Measurements from ENCODE around the gene PLEKHA6.
A peak's percentile ranks its signal among the peaks of the same experiment; 100 is the strongest.

Gene PLEKHA6

DNA sequence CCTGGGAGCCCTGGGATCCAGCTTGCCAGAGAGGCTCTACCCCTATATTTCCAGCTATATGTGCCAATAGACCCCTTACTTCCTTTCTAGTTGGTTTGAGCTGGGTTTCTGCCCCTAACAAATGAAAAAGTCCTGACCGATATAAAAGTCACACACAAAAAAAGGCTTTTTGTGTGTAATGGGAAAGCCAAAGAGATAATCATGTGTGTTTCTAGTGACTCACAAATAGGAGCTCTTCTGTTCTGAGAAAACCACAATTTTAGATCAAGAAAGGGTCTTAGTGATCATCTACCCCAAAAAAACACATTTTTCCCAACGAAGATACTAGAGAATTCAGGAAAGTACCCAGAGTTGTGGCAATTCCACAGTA lies 23.0 kb upstream of the PLEKHA6 start:
- DNase-seq, result no peak

DNA sequence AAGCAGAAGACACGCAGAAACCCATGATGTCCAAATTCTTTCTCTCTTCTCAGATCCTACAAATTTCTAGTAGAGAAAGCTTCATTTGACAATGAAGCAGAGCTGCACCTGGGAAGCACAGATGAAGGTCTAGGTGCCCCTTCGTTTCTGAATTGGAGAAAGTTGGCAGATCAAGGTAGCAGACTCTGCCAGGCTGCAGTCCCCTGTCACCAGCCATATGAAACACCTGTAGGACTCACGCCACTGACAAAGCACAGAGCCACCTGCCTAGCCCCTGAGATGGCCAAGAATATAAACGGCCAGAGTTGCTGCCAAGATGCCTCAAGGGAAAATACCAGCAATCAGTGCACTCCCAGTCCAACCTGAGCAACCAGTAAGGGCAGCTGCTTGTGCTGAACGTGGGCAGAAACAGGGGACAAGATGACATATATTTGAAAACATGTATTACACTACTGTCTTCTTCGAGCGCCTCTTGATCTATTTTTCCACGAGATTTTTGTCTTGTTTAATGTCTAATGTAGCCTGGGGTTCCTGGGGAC lies 20.6 kb upstream of the PLEKHA6 start:
- no peak for DNase-seq

DNA sequence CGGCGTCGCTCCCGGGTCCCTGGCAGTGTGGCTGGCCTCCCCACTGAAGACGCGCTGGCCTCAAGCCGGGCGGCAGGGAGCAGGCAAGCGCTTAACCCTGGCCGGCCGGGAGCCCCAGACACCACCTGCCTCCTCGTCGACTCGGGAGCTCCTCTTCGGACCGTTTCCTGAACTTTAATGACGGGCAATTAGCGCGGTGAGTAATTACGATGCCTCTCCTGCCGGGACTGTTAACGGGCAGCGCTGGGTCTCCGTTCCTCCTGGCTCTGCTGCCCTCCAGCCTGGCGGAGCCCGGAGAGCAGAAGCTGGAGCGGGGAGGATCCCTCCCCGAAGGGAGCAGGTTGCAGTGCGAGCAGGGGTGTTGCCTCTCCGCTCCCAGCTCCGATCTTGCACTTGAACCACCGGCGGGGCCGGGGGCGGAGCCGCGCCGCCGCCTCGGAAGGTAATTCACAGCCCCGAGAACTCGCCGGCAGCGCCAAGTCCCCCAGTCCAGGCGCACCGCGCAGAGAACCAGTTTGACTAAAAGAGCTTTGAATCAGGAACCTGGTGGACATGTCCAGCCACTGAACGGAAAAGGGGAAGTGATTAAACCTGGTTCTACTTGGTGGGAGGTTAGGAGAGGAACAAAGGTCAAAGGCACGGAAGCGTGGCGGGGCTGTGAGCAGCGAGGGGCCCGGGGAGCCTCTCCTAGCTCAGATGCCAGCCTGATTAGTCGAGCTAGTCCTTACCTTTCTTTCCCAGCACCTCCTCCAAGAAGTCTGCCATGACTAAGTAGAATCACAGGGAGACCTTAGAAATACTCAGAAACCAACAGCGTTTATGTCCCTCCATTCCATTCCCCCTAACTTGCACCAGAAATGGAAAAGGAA lies 18.3 kb upstream of the PLEKHA6 start:
- peak; percentile 58 for DNase-seq

DNA sequence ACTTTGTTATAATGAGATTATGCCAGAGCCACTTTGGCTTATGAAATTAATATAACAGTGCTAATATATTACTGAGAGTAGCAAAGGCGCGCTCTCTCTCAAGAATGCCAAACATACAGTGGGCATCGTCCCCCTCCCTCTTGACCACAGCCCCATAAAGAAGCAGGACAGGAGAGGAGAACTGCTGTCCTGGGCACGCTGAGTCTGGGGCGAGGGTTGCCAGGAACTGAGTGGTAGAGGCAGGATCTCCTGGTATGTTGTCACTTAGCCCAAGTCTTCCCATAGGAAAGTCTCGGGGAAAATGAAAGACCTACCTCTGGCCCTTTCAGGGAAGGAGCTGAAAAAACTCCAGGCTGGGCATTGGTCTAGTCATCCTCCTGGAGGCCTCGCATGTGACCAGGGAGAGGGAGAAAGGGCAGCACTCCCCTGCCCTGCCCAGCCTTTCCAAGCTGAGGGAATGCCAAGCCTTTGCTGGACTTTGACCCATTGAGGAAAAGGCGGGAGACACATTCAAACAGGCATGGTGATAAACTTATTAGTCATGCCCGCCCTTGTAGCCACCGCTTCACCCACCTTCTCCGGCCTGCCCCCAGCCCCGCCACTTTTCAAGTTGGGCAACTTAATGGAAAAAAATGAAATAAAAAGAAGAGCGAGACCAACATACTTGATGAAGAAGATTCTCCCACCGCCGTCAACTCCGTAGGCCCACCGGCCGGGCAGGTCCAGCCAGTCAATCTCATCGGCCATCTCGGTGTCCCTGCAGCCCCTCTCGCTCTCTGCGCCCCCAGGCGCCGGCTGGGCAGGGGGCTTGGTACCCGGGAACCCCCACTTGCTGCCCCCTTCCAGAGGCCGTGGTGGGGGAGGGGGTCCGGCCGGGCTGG lies 17.4 kb upstream of the PLEKHA6 start:
- no peak for DNase-seq

DNA sequence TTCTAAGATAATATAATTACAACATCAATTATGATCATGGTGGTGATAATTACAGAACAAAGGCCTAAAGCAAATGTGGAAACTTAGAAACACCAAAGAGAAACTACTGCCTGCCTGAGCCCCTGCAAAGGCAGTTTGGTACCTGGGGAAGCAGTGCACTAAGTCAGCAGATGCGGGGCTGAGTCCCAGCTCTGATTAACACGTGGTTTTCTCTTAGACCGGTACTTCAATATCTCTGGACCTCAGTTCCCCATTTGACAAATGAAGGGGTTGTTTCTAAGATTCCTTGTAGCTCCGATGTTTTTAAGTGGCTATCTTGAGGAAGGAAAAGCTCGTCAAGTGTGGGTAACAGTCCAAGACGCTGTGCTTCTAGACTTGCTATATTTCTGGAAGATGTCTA lies 16.7 kb upstream of the PLEKHA6 start:
- DNase-seq, result no peak

DNA sequence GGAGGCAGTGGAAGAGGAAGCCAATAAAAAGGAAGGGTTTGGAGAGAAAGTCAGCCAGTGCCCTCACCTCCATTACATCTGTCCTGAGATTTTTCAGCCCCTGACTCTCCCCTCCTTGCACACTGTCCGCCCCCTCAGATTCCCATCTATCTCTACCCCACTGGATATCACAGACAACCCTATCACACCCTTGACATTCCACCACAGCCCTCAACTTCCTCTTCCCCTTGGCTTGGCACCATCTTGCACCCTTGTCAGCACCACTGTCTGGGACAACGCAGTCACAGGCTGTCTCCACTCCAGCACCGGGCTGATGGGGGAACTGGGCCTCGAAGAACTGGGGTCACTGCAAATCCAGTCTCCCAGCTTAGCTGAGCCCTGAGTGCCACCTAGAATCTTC lies 14.2 kb upstream of the PLEKHA6 start:
- DNase-seq, result no peak

DNA sequence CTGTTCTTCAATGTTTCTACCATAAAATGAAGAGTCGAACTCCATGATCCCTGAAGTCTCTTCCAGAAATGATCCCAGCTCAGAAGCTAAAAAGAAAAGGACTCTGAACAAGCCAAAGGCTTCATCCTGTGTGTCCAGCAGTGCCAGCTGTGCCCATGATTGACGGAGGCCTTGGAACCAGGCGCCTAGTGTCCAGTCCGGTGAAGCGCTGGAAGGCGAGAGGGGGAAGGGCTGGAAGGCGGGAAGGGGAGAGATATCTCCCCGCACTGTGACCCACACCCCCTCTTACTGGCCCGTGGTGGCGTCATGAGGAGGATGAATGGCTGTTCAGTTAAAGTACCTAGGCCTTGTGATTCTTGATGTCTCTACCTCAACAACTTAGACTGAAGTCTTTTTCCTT lies 10.4 kb upstream of the PLEKHA6 start:
- no peak for DNase-seq

DNA sequence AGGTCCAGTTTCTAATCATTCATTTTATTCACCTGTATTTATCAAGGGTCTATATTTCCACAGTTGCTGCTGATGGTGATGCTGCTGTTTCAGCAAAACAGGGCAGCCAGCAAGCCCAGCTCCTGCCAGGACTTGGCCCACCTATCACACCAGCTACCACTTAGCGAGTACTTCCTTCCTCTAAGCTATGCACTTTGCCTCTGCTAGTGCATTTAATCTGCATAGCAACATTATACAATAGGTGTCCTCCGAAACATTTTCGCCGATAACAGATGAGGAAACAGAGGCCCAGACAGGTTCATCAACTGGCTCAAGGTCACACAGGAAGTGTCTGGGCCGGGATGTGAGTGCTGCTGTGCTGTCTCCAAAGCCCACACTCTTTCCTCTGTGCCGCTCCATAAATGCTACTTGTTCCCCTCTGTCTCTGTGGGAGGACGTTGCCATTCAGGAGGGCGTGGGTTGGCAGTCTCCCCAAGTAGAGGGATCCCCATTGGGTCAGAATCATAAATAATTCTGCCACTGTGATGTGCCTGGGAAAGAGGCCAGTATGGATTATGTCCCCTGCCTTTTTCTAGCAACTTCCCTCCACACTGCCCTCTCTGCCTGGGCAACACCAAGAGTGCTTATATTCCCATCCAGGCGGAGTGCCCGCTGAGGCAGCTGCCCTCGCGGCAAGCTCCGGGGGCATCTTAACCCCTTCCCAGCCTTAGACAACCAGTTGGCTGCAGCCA lies 9.4 kb upstream of the PLEKHA6 start:
- no peak for DNase-seq

DNA sequence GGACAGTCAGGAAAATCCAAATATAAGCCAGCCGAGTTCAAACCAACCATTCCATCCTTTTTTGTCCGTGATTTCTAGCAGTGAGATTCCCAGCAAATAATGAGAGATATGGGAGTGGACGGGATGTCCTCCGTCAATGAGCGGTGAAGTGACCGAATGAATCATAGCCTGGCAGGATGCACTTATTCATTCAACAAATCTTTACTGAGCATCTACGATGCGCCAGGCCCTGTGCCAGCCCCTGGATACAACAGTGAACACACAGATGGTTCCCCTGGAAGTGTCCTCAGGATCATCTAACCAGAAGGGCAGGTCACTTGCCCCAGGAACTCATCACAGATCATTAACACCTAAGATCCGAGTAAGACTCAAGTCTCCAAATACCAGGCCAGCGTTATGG lies 8.2 kb upstream of the PLEKHA6 start:
- no peak for DNase-seq

DNA sequence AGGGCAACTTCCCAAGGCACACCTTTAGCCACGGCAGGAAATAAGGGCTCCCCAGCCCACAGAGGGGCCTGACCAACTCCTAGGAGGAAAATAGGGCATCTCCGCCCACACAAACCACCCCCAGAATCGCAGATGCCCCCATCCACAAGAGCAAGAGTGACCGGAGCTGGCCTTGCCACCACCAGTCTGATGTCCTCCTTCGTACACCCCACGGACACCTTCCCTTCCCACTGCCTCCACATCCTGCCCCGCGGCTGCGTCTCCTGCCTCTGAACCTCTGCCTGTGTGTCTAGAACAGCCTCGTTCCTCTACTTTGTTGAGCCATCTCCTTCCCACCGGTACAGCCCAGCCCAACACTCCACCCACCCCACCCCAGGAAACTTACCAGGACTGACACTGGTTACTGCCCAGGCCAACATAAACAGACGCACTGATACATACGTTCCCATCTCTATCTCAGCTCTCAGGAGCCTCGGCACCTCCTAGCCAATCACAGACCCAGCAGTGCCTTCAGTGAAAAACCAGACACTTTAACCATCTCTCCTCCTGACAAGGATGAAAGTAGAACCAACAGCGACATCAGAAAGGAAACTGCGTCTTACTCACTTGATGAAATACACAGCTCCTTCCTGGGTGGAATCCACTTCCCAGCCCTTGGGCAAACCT lies 7.6 kb upstream of the PLEKHA6 start:
- no peak for DNase-seq

DNA sequence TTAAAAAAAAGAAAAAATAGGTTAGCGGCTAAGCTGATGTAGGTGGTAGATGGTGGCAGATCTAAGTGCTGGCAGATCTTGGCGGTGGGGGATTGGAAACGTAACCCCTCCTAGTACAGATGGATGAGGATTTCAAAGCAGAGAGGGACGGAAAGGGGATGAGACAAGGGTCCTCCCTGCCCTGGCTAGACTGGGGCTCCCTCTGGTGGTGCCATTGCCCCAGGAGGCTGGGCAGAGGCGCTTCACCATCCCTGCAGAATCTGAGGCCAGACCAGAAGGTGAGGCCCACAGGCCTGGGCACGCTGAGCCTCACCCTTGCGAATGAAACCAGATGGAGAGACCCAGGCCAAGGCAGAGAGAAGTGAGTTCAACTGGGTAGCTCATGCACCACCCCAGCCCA lies 7.0 kb upstream of the PLEKHA6 start:
- DNase-seq, result no peak

DNA sequence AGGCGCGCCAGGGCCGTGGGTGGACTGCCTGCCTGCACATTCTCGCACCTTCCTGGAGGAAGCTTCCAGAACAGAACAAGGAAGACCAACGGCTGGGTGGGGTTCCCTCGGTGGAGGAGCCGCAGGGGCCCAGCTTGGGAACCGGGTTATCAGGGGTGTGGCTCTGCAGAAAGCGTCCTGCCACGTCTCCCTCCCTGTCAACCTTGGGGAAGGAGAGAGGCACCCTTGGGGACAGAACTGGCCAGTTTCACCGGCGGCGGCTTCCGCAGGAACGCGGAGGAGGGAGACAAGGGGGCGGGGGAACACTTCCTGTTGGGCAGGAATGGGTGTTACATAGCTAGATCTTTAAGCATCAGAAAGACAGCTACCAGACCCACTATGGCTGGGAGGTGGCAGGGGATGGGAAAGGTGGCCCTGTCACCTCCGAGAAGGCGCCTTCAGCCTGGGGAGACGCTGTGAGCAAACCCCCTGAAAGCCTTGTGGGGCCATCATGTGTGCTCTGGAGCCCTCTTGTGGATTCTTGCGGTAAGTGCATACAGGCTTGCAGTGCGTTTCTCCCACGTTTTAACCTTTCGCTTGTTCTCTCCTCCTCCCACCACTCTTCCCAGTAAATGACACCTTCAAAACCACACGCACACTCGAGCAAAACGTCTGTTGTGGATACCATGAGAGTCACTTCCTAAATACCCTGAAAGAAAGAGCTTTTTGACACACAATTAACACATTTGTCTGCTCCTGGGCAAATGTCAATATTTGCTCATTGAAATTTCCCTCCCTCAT lies 3.8 kb upstream of the PLEKHA6 start:
- peak; percentile 72 for DNase-seq

DNA sequence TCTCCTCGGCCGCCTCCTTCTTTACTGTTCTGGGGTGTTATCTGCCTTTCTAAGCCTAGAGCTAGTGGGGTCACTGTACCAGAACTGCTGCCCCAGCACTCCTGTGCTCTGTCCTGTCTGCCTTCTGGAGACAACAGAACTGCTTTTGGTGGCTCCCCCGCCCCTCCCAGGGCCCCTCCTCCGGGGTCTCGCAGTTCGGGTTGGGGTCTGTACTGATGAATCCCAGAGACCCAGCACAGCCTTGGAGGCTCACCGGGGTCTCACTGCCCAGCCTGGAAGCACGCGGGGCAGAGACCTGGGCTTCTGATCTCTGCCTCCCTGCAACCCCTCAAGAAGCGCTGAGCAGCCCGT lies 3.2 kb upstream of the PLEKHA6 start:
- DNase-seq, result no peak

DNA sequence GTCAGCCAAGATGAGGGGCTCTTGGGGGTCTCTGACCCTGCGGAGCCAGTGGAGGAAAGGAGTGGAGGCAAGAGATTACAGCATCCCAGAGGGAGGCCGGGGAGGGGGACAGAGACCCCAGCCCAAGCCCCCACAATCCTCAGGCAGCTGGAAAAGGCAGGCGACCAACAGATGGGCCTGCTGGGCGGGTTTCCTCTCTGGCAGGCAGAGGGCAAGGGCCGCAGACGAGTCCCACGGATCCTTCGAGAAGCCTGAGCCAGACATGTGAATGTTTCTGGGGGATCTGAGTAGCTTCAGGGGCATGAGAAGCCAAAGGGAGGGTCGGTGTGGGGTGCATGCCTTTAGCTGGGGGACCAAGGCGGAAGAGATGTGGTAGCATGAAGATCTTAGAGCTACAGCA lies 2.1 kb upstream of the PLEKHA6 start:
- no peak for DNase-seq

DNA sequence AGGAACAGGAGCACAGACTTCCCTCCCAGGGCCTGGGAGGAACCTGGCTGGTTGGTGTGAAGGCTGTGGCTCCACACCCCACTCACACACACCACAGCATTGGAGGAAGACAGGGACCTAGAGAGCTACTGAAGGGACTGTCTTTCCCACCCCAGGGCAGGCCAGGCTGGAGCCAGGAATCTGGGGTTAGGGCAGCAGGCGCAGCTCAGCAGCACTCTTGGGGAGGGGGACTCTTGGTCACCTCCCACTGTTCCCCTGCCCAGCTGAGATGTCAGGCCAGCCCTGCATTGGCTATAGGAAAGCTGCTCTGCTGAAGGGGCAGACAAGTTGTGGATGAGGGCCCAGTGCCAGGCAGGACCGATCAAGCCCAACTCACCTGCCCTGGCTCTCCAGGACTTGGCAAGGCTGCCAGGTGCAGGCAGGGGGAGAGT lies 1.6 kb upstream of the PLEKHA6 start:
- DNase-seq, result no peak

DNA sequence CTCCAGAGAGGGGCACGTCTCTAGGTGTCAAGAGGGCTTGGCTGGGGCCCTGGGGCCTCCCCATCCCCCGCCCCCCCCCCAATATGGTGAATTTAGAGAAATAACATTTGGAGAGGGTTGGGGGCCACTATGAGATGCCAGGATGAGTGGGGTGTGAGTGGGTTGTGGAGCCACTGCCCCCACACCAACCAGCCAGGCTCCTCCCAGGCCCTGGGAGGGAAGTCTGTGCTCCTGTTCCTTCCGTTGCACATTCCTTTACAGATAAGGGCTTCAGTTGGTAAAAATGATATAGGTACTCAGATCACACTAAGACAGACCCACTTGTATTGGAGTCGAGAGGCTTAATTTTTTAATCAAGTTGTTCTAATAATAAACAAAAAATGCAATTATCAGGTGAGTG lies 585 bp upstream of the PLEKHA6 start:
- DNase-seq, result no peak

DNA sequence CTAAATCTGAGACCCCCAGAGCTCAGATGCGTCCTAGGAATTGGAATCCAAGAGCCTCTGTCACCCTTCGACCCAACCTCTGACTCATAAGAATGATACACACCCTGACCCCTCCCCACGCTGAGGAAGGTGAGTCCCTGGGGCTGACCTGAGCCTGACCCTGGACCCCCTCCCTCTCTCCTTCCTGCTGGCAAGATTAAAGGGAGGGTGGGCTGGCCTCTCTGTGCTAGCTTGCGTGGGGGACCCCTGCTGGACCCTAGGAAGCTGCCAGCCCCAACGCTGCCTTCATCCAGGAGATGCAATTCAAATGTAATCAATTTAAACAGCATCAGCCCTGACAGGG lies 627 bp downstream of the PLEKHA6 start:
- no peak for DNase-seq

DNA sequence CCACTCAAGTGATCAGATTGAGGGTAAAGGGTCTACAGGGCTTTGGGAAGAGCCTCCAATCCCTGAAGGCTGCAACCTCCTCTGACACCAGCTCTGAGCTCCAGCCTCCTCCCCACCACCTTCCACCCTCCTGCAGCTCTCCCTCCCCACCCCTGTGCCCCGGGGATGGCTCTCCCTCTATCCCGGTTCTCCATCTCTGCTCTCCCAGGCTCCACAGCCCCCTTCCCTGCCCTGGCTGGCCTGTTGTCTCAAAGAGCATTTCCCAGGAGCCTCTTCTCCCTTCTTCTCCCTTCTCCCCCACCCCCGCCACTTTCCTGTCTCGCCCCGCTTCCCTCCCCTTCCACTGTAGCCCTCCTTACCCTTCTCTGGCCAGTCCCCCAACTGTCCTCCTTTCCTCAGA lies 1.1 kb downstream of the PLEKHA6 start:
- no peak for DNase-seq

DNA sequence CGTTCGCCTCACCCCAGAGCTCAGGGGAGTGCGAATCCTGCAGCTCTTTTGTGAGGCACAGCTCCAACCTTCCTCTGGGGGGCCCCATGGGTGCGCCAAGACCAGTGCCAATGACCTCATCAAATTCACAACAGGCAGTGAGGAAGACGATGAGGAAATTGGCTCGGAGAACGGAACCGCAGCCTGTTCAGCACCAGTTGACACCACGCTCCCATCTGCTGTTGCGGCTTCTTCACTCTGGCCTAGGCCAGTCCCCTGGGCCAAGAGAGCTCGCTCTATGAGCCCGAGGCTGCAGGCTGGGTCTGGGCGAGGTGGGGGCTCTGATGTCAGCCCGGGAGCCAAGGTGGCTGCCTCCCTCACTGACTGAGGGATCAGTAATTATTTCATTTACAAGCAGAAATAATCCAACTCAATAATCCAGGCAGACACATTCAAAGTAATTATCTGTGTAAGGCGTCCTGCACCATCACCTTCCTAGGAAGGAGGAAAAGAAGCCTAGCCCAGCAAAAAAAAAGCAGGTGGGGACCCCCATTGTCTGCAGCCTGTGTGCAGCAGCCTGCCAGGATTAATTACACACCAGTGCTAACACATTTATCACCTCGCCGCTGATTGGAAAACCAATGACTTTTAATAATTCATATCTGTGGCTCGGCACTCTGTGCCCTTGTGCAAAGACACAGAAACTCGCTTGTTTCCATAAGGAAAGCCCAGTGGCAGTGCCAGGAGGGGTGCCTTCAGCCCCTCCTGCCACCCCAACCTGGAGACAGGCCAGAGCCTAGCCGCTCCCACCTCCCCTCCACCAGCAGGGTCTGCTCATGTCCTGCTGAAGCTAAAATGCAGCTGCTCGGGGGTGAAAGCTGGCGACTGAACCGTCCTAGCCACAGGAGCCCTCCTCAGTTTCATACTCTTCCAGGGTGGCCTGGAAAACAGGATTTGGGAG lies 1.9 kb downstream of the PLEKHA6 start:
- no peak for DNase-seq

DNA sequence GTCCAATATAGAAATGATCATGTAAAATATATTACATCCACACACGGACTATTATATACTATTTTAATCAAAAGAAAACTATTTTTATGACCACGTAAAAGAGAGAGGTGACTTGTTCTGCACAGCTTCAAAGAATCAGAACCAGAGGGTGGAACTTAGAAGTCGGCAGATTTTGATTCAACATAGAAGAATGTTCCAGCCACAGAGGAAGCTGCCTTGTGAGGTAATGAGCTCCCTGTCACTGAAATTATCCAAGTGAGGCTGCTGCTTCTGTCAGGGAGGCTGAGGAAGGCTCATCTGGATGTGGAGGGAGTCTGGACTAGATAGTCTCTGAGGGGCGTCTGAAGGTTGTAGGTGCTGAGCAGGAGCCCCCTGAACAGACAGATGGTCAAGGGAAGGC lies 2.7 kb downstream of the PLEKHA6 start:
- DNase-seq, result no peak

DNA sequence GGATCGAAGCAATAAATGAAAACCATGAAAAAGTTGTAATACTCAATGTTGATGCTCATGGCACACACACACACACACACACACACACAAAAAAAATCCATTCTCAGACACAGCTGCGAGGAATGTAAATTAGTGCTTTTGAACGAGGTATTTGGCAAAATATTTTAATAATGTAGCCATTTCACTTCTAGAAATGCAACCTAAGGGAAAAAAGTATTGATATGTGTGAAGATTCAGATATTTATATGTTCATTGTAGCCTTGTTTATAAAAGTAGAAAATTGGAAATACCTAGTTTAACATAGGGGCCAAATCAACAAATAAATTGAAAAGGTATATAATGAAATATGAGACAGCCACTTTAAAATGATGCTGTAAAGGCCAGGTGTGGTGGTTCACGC lies 3.8 kb downstream of the PLEKHA6 start:
- no peak for DNase-seq

All from activated naive CD4-positive, alpha-beta T cell treated with anti-CD3 and anti-CD28 coated beads, Interleukin-2, amount 50 U/mL, for 16 hours (primary cell).